IMR-90 (cell line): Measurements from ENCODE around the gene RAB4B. TPM values are rescaled to one million over a fixed set of nuclear protein-coding genes. Genes with fewer than 3 reads are reported as not detected.

Source experiments
- ATAC-seq: fragments of 200-7000 bp; cut with Tn5 transposase; 2 replicates; pipeline ENCODE4 v1.9.1; 2020; ENCODE audit warnings: low read depth, mild to moderate bottlenecking, moderate library complexity
- BruUV-seq: library from RNA; stranded (reverse); fragments of 400-500 nt; replicated peaks from 2 replicates; lab custom pipeline; 2021; lab: Mats Ljungman, UMichigan
- CTCF ChIA-PET: fragments of 300-600 bp; formaldehyde crosslinking; extraction: SDS; loops from one replicate; lab custom pipeline; 2021; ENCODE audit warnings: antibody characterized with exemption; lab: Yijun Ruan, JAX
- POLR2A ChIA-PET: fragments of 300-600 bp; sonication (Branson Sonifier 250); formaldehyde crosslinking; loops from one replicate; lab custom pipeline; 2022; ENCODE audit warnings: antibody characterized with exemption; ENCODE audit not compliant: unreplicated experiment; lab: Charles Lee
- DNase-seq: peaks from one replicate; pipeline ENCODE4 v3.0.0; 2013
- H2AFZ ChIP-seq: replicated peaks from 2 replicates; pipeline ENCODE3; 2013; ENCODE audit warnings: low read length, mild to moderate bottlenecking; ENCODE audit not compliant: poor library complexity
- H2AK5ac ChIP-seq: 2 replicates; pipeline ENCODE4 v1.6.1; 2013; ENCODE audit warnings: low read depth, low read length, inconsistent platforms
- H2AK9ac ChIP-seq: replicated peaks from 2 replicates; pipeline ENCODE3; 2013; ENCODE audit warnings: mild to moderate bottlenecking, low read depth, low read length, moderate library complexity; ENCODE audit not compliant: poor library complexity
- H2BK120ac ChIP-seq: 2 replicates; pipeline ENCODE4 v1.6.1; 2013; ENCODE audit warnings: low read depth, low read length, inconsistent platforms
- H2BK15ac ChIP-seq: 3 replicates; pipeline ENCODE4 v1.6.1; 2013; ENCODE audit warnings: low read depth, low read length, inconsistent platforms
- H2BK20ac ChIP-seq: 2 replicates; pipeline ENCODE4 v1.6.1; 2013; ENCODE audit warnings: low read depth, mild to moderate bottlenecking, inconsistent platforms, low read length, moderate library complexity
- H2BK5ac ChIP-seq: 2 replicates; pipeline ENCODE4 v1.6.1; 2013; ENCODE audit warnings: mild to moderate bottlenecking, low read depth, low read length, inconsistent platforms; ENCODE audit not compliant: poor library complexity, severe bottlenecking
- H3K14ac ChIP-seq: replicated peaks from 2 replicates; pipeline ENCODE4 v1.6.1; 2013; ENCODE audit warnings: low read depth, low read length, inconsistent platforms
- H3K18ac ChIP-seq: 2 replicates; pipeline ENCODE4 v1.6.1; 2013; ENCODE audit warnings: low read depth, low read length, control low read depth
- H3K23ac ChIP-seq: 2 replicates; pipeline ENCODE4 v1.6.1; 2013; ENCODE audit warnings: low read depth, low read length, inconsistent platforms
- H3K27ac ChIP-seq: 2 replicates; pipeline ENCODE4 v1.5.1; 2013; ENCODE audit warnings: mild to moderate bottlenecking, control low read depth, low read length; ENCODE audit not compliant: insufficient read depth
- H3K27me3 ChIP-seq: 2 replicates; pipeline ENCODE4 v1.6.1; 2013; ENCODE audit warnings: low read length; ENCODE audit not compliant: control insufficient read depth, insufficient read depth
- H3K36me3 ChIP-seq: 2 replicates; pipeline ENCODE4 v1.6.1; 2013; ENCODE audit warnings: low read length, mixed read lengths; ENCODE audit not compliant: control insufficient read depth, insufficient read depth
- H3K4ac ChIP-seq: 2 replicates; pipeline ENCODE4 v1.6.1; 2013; ENCODE audit warnings: low read depth, low read length, inconsistent platforms
- H3K4me1 ChIP-seq: 2 replicates; pipeline ENCODE4 v1.6.1; 2013; ENCODE audit warnings: low read length, mixed read lengths; ENCODE audit not compliant: control insufficient read depth, insufficient read depth
- H3K4me2 ChIP-seq: 2 replicates; pipeline ENCODE4 v1.6.1; 2013; ENCODE audit warnings: low read depth, mild to moderate bottlenecking, control low read depth, low read length, moderate library complexity
- H3K4me3 ChIP-seq: 2 replicates; pipeline ENCODE4 v1.5.1; 2013; ENCODE audit warnings: low read depth, mild to moderate bottlenecking, control low read depth, low read length, moderate library complexity; ENCODE audit not compliant: insufficient read depth
- H3K56ac ChIP-seq: 2 replicates; pipeline ENCODE4 v1.6.1; 2013; ENCODE audit warnings: low read length, inconsistent platforms; ENCODE audit not compliant: insufficient read depth; ENCODE audit errors: extremely low read depth
- H3K79me1 ChIP-seq, 2 experiments: 2 replicates each; pipeline ENCODE4 v1.6.1; 2013; ENCODE audit warnings: low read length in 2 of 2, inconsistent platforms in 1 of 2, low read depth in 1 of 2
- H3K9ac ChIP-seq: 2 replicates; pipeline ENCODE4 v1.6.1; 2013; ENCODE audit warnings: low read depth, low read length, control low read depth
- H3K9me1 ChIP-seq: 2 replicates; pipeline ENCODE4 v1.6.1; 2013; ENCODE audit warnings: low read length, inconsistent platforms; ENCODE audit not compliant: insufficient read depth
- H3K9me3 ChIP-seq: 2 replicates; pipeline ENCODE4 v1.6.1; 2013; ENCODE audit warnings: low read length; ENCODE audit not compliant: control insufficient read depth, insufficient read depth
- H4K20me1 ChIP-seq: 2 replicates; pipeline ENCODE4 v1.6.1; 2013; ENCODE audit warnings: low read length, inconsistent platforms; ENCODE audit not compliant: insufficient read depth
- H4K5ac ChIP-seq: 2 replicates; pipeline ENCODE4 v1.6.1; 2013; ENCODE audit warnings: mild to moderate bottlenecking, low read depth, low read length, control low read depth
- H4K8ac ChIP-seq, 2 experiments: 2 replicates each; pipeline ENCODE4 v1.6.1; 2013; ENCODE audit warnings: low read depth in 2 of 2, low read length in 2 of 2, control low read depth in 1 of 2, inconsistent platforms in 1 of 2
- H4K91ac ChIP-seq: 2 replicates; pipeline ENCODE4 v1.6.1; 2013; ENCODE audit warnings: low read depth, low read length, inconsistent platforms; ENCODE audit not compliant: insufficient read depth
- BHLHE40 ChIP-seq: fragments of 150-350 bp; IDR thresholded peaks from 2 replicates; pipeline ENCODE4 v1.6.1; 2016; ENCODE audit warnings: mild to moderate bottlenecking, low read depth, low read length
- CEBPB ChIP-seq: IDR thresholded peaks from 2 replicates; pipeline ENCODE4 v1.6.1; 2012; ENCODE audit warnings: low read depth, low read length, improper control_type of control experiment
- CHD1 ChIP-seq: IDR thresholded peaks from 2 replicates; pipeline ENCODE4 v1.6.1; 2012; ENCODE audit warnings: low read depth, low read length, improper control_type of control experiment
- CTCF ChIP-seq: conservative IDR thresholded peaks from 2 replicates; pipeline ENCODE4 v1.5.1; 2012; ENCODE audit warnings: mild to moderate bottlenecking, low read depth, low read length, improper control_type of control experiment
- FOS ChIP-seq: fragments of 150-350 bp; IDR thresholded peaks from 2 replicates; pipeline ENCODE4 v1.6.1; 2016; ENCODE audit warnings: low read depth, low read length
- MAFK ChIP-seq: IDR thresholded peaks from 2 replicates; pipeline ENCODE4 v1.6.1; 2012; ENCODE audit warnings: low read depth, low read length, improper control_type of control experiment
- MAZ ChIP-seq: IDR thresholded peaks from 2 replicates; pipeline ENCODE4 v1.6.1; 2012; ENCODE audit warnings: low read depth, mild to moderate bottlenecking, low read length, improper control_type of control experiment, moderate library complexity, borderline replicate concordance
- MXI1 ChIP-seq: IDR thresholded peaks from 2 replicates; pipeline ENCODE4 v1.6.1; 2012; ENCODE audit warnings: low read depth, mild to moderate bottlenecking, low read length, moderate library complexity, borderline replicate concordance
- NFE2L2 ChIP-seq: fragments of 150-350 bp; IDR thresholded peaks from 2 replicates; pipeline ENCODE4 v1.6.1; 2016; ENCODE audit warnings: low read depth, mild to moderate bottlenecking, low read length
- POLR2A ChIP-seq: IDR thresholded peaks from 2 replicates; pipeline ENCODE4 v1.6.1; 2012; ENCODE audit warnings: mild to moderate bottlenecking, low read depth, low read length
- RAD21 ChIP-seq: IDR thresholded peaks from 2 replicates; pipeline ENCODE4 v1.6.1; 2012; ENCODE audit warnings: low read length, improper control_type of control experiment
- RCOR1 ChIP-seq: IDR thresholded peaks from 2 replicates; pipeline ENCODE4 v1.6.1; 2012; ENCODE audit warnings: mild to moderate bottlenecking, low read length, improper control_type of control experiment; ENCODE audit not compliant: insufficient replicate concordance
- RFX5 ChIP-seq: IDR thresholded peaks from 2 replicates; pipeline ENCODE4 v1.8.0; 2012; ENCODE audit warnings: low read depth, mild to moderate bottlenecking, low read length, moderate library complexity
- SMC3 ChIP-seq: fragments of 150-350 bp; IDR thresholded peaks from 2 replicates; pipeline ENCODE4 v1.6.1; 2016; ENCODE audit warnings: low read depth, mild to moderate bottlenecking, antibody characterized with exemption, low read length, moderate library complexity
- USF2 ChIP-seq: fragments of 150-350 bp; IDR thresholded peaks from 2 replicates; pipeline ENCODE4 v1.6.1; 2017; ENCODE audit warnings: mild to moderate bottlenecking, antibody characterized with exemption, low read length, low read depth
- WGBS, 2 experiments: methylation state at CpG; one replicate each; pipeline versions ENCODE4 v1.1.5 to v1.1.7; 2013; ENCODE audit warnings: missing lambda C conversion rate in 2 of 2; ENCODE audit not compliant: insufficient read length in 1 of 2; ENCODE audit errors: extremely low coverage in 2 of 2; 5-methylcytosine and 5-hydroxymethylcytosine counted together
- dilution Hi-C: fragments of 300-500 bp; cut with HindIII; formaldehyde crosslinking; loops from one replicate; pipeline ENCODE4 v1.14.3; 2018; ENCODE audit warnings: low sequenced_read_pairs; ENCODE audit not compliant: unreplicated experiment
- in situ Hi-C: fragments of 300-500 bp; cut with MboI; formaldehyde crosslinking; loops from 3 replicates; pipeline ENCODE4 v1.14.3; 2019; ENCODE audit warnings: low sequenced_read_pairs, inconsistent platforms, mixed read lengths
- intact Hi-C: fragments of 100-400 bp; cut with micrococcal nuclease; formaldehyde crosslinking; loops from 2 replicates; pipeline ENCODE4 v1.10.0; 2022
- polyA plus RNA-seq, 3 experiments: library from polyadenylated mRNA; depleted of rRNA; stranded (reverse); fragments of >200 nt; gene quantifications; 2 replicates each; pipeline ENCODE4 v1.2.3, GENCODE V29; 2012; ENCODE audit warnings: low replicate concordance in 1 of 3
- total RNA-seq: library from RNA; depleted of rRNA; stranded (reverse); fragments of >200 nt; gene quantifications from 2 replicates; pipeline ENCODE4 v1.2.3, GENCODE V29; 2012
- TF ChIP-seq, protein P1 (sequence below): fragments of 150-350 bp; IDR thresholded peaks from 2 replicates; pipeline ENCODE4 v1.6.1; 2016; ENCODE audit warnings: low read depth, mild to moderate bottlenecking, low read length, moderate library complexity, borderline replicate concordance

RAB4B gene
- total and polyA plus RNA-seq, 2 of the 4 experiments (the other 2 are of a cell fraction), result 7.9 to 21.4 TPM

DNA sequence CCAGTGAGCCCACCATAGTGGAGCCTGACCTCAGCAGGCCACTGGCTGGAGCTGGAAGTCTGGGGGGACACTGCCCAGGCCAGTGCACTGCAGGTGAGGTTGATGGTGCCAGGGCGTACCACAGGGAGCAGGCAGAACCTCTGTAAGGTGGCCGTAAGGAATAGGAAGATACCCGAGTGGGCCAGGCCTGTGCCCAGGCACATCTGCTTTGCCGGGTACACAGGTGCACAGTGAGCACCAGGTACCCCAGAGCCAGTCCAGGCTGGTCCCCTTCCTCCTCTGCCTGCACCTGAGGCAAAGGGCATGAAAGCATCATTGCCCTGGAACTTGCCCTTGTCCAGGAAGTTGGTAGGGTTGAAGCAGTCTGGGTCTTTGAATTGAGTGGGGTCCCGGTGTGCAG is 30.4 kb downstream of the RAB4B start:
- Histone ChIP-seq H3K4me1 (peaks cover 20% of the 10 kb centered on the region), H2AFZ (no peak overlapping the region), H2AK9ac (no peak overlapping the region), H3K27me3 (no peaks in the 10 kb centered on the region), H4K20me1 (peaks cover 62% of the 10 kb centered on the region), H3K79me1 (peaks cover 24 to 73% of the 10 kb centered on the region in 2 experiments), H3K9me1 (peaks cover 14% of the 10 kb centered on the region), H2AK5ac (no peak overlapping the region), H3K4me3 (no peak overlapping the region), H3K27ac (no peak overlapping the region), H3K9me3 (no peaks in the 10 kb centered on the region), H2BK120ac (no peak overlapping the region), H3K56ac (no peak overlapping the region), H3K4me2 (no peak overlapping the region), H3K36me3 (peaks cover 46% of the 10 kb centered on the region), H3K14ac (no peak overlapping the region), H3K9ac (no peak overlapping the region), H2BK5ac (no peak overlapping the region), H2BK20ac (no peak overlapping the region), H4K91ac (no peak overlapping the region), H3K4ac (no peak overlapping the region), H2BK15ac (no peak overlapping the region), H4K5ac (no peak overlapping the region), H4K8ac (no peak overlapping the region), H3K23ac (no peak overlapping the region), H3K18ac (no peak overlapping the region)
- dilution Hi-C loops (no loop called here), in situ Hi-C loops (loop anchor here (5.0 kb wide), 1 partner anchor 146 kb away; no protein-coding TSS in a partner anchor), intact Hi-C loops (loop anchor here (5.0 kb wide), 1 partner anchor 146 kb away; no protein-coding TSS in a partner anchor)
- no peak for ATAC-seq
- no TSS peak for BruUV-seq
- no peak for DNase-seq
- ChIA-PET CTCF (no interaction called here), POLR2A (no interaction called here)
- TF ChIP-seq RFX5, result no peak
- no peak for TF ChIP-seq CEBPB
- no peak for TF ChIP-seq RAD21
- TF ChIP-seq CTCF, result no peak
- no peak for TF ChIP-seq POLR2A
- TF ChIP-seq CHD1, result no peak
- TF ChIP-seq NFE2L2, result no peak
- no peak for TF ChIP-seq SMC3
- no peak for TF ChIP-seq BHLHE40
- TF ChIP-seq, protein P1, sequence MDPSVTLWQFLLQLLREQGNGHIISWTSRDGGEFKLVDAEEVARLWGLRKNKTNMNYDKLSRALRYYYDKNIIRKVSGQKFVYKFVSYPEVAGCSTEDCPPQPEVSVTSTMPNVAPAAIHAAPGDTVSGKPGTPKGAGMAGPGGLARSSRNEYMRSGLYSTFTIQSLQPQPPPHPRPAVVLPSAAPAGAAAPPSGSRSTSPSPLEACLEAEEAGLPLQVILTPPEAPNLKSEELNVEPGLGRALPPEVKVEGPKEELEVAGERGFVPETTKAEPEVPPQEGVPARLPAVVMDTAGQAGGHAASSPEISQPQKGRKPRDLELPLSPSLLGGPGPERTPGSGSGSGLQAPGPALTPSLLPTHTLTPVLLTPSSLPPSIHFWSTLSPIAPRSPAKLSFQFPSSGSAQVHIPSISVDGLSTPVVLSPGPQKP, result no peak
- TF ChIP-seq USF2, result no peak
- TF ChIP-seq MXI1, result no peak
- no peak for TF ChIP-seq FOS
- TF ChIP-seq MAFK, result no peak
- no peak for TF ChIP-seq RCOR1
- no peak for TF ChIP-seq MAZ
- WGBS, 2 experiments, result 73% methylated on average over 3 of the region's 5 CpGs; no CpG with 5 or more reads in 1 of the 2 experiments
